ENCODE data around the gene TAGLN3.
A peak's percentile ranks its signal among the peaks of the same experiment; 100 is the strongest.

Gene TAGLN3

DNA sequence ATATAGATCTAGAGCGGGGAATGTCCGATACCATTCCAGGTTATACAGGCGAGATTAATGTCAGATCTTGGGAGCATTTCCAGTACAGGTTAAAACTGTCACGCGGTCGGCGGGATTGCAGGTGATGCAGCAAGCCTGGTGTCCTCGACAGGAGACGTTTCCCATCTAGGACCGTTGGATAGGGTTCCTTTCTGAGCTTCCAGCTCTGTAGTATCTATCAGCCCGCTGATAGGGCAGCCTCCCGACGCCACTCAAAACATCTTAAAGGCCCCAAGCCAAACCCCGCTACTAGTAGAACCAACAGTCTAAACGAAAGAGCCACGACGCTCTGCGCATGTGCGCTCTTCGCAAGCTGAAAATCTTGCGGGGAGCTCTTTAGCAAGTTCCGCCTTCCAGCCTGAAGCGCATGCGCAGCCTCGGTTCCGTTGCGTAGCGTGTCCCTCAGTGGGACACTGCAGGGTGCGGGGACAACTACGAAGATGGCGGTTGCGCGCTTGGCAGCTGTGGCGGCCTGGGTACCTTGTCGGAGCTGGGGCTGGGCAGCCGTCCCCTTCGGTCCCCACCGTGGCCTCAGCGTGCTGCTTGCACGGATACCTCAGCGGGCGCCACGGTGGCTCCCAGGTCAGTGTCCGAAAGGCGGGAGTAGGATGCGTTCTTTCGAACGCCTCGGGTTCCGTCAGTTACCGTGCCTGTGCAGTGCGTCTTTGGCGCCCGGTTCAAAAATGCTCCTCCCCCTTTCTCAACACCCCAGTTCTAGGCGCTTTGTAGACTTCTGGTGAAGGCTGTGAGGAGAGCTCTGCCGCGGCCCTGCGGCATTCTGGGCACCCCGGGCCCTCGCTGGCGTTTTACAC, 19.9 kb upstream of the TAGLN3 start, which contains the start of gene ABHD10:
Gene ABHD10 (plus strand): TSS at position 444 of the 851 bp plus-strand sequence. CDS start 36 bp downstream, at position 480.
- DNase-seq = peak; percentile 100

- DNase-seq = peak in 1 of 2 experiments; percentile 35
These were observed 19.2 kb upstream of the TAGLN3 start for GRCh38 chr3:111979434-111980038.

DNA sequence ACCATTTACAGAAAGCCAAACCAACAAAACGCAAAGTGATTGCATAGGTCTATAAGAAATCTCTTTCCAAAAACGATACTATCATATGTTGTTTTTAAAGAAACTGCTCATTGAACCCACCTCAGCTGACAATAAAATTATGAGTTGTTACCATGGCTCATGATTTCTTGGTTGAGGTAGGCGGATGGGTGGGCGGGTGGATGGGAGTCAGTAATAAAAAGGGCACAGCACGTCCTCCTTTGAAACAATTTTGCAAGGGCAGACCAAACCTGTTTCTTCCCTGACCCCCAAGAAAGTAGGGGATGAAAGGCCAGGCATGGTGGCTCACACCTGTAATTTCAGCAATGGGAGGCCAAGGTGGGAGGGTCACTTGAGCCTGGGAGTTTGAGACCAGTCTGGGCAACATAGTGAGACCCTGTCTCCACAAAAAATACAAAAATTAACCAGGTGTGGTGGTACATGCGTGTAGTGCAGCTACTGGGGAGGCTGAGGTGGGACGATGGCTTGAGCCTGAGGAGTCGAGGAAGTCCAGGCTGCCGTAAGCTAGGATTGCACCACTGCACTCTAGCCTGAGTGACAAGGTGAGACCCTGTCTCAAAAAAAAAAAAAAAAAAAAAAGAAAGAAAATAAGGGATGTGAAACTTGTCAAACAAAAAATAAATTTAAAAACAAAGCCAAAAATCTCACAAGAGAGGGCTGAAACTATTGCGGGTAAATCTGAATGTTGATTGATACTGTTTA, 17.8 kb upstream of the TAGLN3 start:
- DNase-seq = no peak

DNA sequence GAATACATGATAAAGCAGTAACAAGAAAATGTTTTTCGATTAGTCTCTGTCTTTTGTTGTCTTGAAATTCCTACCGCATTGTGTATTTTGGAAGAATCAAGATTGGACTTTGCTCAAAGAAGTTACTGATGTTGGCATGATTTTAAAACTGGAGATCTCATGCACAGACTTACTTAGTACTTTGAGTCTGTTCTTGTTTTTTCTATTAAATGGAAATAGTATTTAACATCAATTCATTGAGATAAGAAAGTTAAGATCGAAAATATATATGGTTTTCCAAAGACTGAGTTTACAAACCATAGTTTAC, 17.3 kb upstream of the TAGLN3 start:
- DNase-seq = no peak

DNA sequence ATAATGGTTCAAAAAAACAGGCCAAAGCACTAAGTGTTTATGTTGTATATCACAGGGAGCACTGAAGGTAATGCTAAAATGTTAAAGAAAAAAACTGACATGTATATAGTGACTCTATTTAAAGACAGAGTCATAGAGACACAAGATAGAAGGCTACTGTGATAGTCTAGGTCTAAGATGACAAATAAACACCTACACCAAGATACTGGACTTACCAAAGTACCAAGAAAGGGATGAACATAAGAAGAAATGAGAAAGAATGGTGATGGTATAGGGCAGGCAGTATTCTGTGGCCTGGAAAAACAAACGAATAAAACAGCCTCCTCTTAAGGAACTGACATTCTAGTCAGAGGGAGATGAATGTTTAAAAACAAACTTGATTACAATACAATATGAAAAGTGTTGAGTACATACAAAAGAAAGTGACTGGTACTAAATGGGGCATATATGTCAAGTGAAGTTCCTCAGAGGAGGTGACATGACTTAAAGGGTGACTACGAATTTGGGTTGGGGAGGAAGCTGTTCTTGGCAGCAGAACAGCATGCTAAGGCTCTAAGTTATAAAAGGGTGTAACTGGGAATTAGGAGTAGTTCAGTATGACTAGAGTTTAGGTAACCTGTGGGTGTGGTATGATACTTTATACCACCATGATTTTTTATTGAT, 14.0 kb upstream of the TAGLN3 start:
- no peak for DNase-seq

GRCh38 chr3:111986800-111987199, 11.9 kb upstream of the TAGLN3 start:
- no peak for DNase-seq

- peak; percentile 60 to 72 for DNase-seq
These were observed 9.6 kb upstream of the TAGLN3 start for GRCh38 chr3:111989061-111989678.

GRCh38 chr3:111993038-111993437, 5.7 kb upstream of the TAGLN3 start:
- DNase-seq = no peak

- peak in 1 of 2 experiments; percentile 46 for DNase-seq
These were observed 982 bp downstream of the TAGLN3 start for GRCh38 chr3:111999484-112000324.

DNA sequence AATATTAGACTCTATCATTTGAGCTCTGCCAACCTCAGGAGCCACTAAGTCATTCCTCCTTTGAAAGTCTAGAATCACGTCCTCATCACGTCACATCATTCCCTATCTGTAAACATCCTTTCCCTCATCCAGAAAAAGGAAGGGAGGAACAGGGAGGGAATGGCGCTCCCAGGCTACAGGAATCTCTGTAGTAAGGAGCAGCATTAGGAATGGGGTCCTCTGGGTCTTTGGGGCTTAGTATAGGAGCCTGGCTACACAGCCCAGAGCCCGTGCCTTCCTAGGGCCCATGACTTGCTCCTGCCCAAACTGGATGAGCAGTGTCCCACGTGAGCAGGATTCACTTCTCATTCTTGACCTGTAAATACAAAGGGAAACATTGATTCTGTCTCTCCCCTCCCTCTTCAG, 1.6 kb downstream of the TAGLN3 start:
- no peak for DNase-seq

- DNase-seq = no peak
These were observed 2.2 kb downstream of the TAGLN3 start for GRCh38 chr3:112000966-112001365.

DNA sequence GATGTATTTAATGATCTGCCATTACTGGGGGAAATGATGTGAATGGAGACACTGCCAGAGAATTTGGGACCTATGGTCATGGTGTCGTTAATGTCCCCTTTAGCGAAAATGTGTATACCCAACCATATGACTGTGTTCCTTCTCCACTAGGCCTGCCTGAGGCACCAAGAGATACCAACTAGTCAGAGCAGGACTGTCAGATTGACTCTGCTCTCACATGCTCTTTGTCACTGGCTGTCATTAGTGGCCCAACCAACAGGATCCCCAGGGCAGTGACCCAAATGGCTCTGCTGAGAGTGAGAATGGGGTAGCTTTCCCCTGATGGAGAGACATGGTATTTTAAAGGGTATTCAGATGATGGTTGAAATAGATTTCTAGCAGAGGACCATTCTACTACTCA, 2.8 kb downstream of the TAGLN3 start:
- no peak for DNase-seq

- DNase-seq = no peak
These were observed 3.6 kb downstream of the TAGLN3 start for GRCh38 chr3:112002096-112002971.

- peak in 1 of 2 experiments; percentile 55 for DNase-seq
These were observed 4.8 kb downstream of the TAGLN3 start for GRCh38 chr3:112003321-112004080.

- no peak for DNase-seq
These were observed 5.5 kb downstream of the TAGLN3 start for GRCh38 chr3:112004187-112004586.

DNA sequence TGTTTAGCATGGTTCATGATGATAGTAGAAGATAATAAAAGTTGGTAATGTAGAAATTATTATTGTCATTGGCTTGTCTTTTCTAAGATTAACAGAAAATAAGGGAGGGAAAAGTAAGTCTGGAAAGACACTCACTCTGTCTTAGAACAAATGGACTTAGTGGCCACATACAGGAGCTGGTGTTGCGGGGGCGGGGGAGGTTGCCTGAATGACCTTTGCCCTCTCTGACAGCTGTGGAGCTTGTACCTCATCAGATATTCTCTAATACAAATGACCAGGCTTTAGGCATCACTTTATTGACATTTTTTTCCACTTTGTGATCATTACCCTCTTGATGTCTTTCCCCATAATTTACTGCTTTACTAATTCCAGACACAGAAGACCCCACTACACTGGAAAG, 5.9 kb downstream of the TAGLN3 start:
- DNase-seq = no peak

GRCh38 chr3:112005091-112005672, 6.5 kb downstream of the TAGLN3 start:
- no peak for DNase-seq

DNA sequence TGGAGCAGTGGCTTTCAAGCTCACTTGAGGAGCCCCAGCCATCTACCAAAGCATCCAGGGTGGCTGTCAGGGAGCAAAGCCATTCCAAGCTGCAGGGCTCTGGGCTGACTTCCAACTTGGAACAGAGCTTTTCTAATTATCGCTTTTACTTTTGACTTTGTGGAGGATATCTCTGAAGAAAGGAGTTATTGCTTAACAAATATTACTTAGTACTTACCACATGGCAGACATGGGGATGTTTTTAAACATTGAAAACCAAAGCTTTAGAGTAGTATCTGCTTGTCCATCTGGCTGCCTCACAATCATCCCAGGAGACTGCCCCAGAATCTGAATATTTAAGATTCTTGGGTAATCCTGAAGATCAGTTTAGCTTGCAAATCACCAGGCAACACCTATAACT, 8.9 kb downstream of the TAGLN3 start:
- DNase-seq = no peak

DNA sequence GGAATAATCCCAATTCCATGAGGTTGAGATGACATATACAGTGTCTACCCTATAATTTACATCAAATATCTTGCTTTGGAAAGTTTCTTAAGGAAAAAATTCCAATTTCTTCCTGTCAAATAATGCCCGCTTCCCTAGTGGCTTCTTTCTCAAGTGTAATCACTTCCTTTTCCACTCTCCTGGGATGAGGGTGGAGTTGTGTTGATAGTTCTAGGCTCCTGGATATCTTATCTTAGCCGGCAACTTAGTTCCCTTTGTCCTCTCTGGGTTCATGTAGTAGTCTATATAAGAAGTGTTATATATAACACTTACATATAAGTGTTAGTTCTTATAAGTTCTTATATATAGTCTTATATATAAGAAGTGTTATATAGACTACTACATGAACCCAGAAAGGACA, 10.9 kb downstream of the TAGLN3 start:
- no peak for DNase-seq

DNA sequence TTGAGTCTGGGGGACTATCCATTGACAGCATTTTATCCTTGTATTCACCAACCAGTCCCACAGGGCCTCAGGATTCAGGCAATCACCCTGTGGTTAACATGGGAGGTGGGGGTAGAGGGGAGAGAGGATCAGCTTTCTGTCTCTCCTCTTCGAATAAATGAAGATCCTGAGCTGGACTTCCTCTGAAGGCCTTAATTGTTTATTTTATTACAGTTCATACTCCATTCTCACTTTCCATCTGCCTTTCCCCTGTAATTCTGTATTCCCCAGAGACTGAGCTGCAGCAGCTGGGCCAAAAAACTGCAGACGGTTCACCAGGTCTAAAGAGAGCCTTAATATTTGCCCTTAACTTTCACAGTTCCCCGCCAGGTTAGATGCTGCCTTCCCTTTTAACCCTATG, 11.9 kb downstream of the TAGLN3 start:
- DNase-seq = peak; percentile 82 to 94

Data from NCI-H524 (cell line).